HEK293 (cell line): Measurements from ENCODE around the gene PHKB.
"Not testable (repeated sequence)": the region's sequence is repeated elsewhere in the genome, so short reads cannot be mapped to it uniquely, and the experiment has no call there.

ENCODE experiments used
- CTCF ChIA-PET: fragments of 350-600 bp; formaldehyde crosslinking; extraction: SDS; loops from one replicate; lab custom pipeline; 2021; ENCODE audit warnings: antibody characterized with exemption; lab: Yijun Ruan, JAX
- POLR2A ChIA-PET: fragments of 300-600 bp; formaldehyde crosslinking; extraction: SDS; loops from one replicate; lab custom pipeline; 2020; ENCODE audit warnings: antibody characterized with exemption, inconsistent platforms; lab: Yijun Ruan, JAX
- H3K27ac ChIP-seq: fragments of 200-500 bp; sonication (Bioruptor generic); 2 replicates; pipeline ENCODE4 v1.5.1; 2014; ENCODE audit warnings: low read depth, low read length, control low read depth, inconsistent platforms; ENCODE audit errors: extremely low read depth
- H3K36me3 ChIP-seq, 2 experiments: fragments of 200-500 bp in 1 of 2; sonication (Bioruptor generic) in 1 of 2; 1 replicate in 1 of 2; 2 replicates in 1 of 2; pipeline ENCODE4 v1.5.1; 2014 to 2017; ENCODE audit warnings: inconsistent platforms in 2 of 2, low read length in 2 of 2; ENCODE audit not compliant: control insufficient read depth in 2 of 2, insufficient read depth in 1 of 2
- H3K4me1 ChIP-seq: fragments of 200-500 bp; sonication (Bioruptor generic); 2 replicates; pipeline ENCODE4 v1.5.1; 2014; ENCODE audit warnings: mild to moderate bottlenecking, low read length, inconsistent platforms; ENCODE audit not compliant: control insufficient read depth, insufficient read depth
- H3K4me3 ChIP-seq: 2 replicates; pipeline ENCODE4 v1.5.1; 2011; ENCODE audit warnings: low read depth, mild to moderate bottlenecking, control low read depth, low read length, moderate library complexity
- H3K9me3 ChIP-seq: fragments of 200-500 bp; sonication (Bioruptor generic); 2 replicates; pipeline ENCODE4 v1.5.1; 2014; ENCODE audit warnings: low read depth, low read length, inconsistent platforms; ENCODE audit not compliant: control insufficient read depth, insufficient read depth
- HIC1 ChIP-seq: fragments of 450-650 bp; formaldehyde crosslinking; IDR thresholded peaks from 2 replicates; pipeline ENCODE4 v1.5.1; 2016; ENCODE audit warnings: missing biosample characterization, missing genetic modification characterization
- PRDM1 ChIP-seq: fragments of 450-650 bp; formaldehyde crosslinking; IDR thresholded peaks from 2 replicates; pipeline ENCODE4; 2016; ENCODE audit warnings: missing biosample characterization, missing genetic modification characterization
- PRDM10 ChIP-seq: fragments of 450-650 bp; formaldehyde crosslinking; IDR thresholded peaks from 2 replicates; pipeline ENCODE4 v1.5.1; 2016; ENCODE audit warnings: missing biosample characterization, missing genetic modification characterization
- ZNF155 ChIP-seq: fragments of 450-650 bp; formaldehyde crosslinking; IDR thresholded peaks from 2 replicates; pipeline ENCODE4 v1.5.1; 2016; ENCODE audit warnings: missing biosample characterization, missing genetic modification characterization
- ZNF19 ChIP-seq: fragments of 450-650 bp; formaldehyde crosslinking; IDR thresholded peaks from 2 replicates; pipeline ENCODE4; 2016; ENCODE audit warnings: missing biosample characterization, missing genetic modification characterization, low read depth
- ZNF341 ChIP-seq: fragments of 450-650 bp; formaldehyde crosslinking; IDR thresholded peaks from 2 replicates; pipeline ENCODE4; 2016; ENCODE audit warnings: low read depth, missing biosample characterization, missing genetic modification characterization
- ZNF600 ChIP-seq: fragments of 450-650 bp; formaldehyde crosslinking; IDR thresholded peaks from 2 replicates; pipeline ENCODE4 v1.5.1; 2016; ENCODE audit warnings: missing biosample characterization, missing genetic modification characterization
- ZNF639 ChIP-seq: fragments of 450-650 bp; formaldehyde crosslinking; IDR thresholded peaks from 2 replicates; pipeline ENCODE4 v1.5.1; 2016; ENCODE audit warnings: missing biosample characterization, missing genetic modification characterization
- ZNF677 ChIP-seq: fragments of 450-650 bp; IDR thresholded peaks from 2 replicates; pipeline ENCODE4 v1.5.0; 2018; ENCODE audit warnings: missing biosample characterization, mild to moderate bottlenecking, missing genetic modification characterization, moderate library complexity
- TF ChIP-seq, protein P1 (sequence below): fragments of 450-650 bp; formaldehyde crosslinking; IDR thresholded peaks from 2 replicates; pipeline ENCODE4 v1.5.1; 2016; ENCODE audit warnings: missing biosample characterization, missing genetic modification characterization
- TF ChIP-seq, protein P2 (sequence below): fragments of 450-650 bp; formaldehyde crosslinking; conservative IDR thresholded peaks from 2 replicates; pipeline ENCODE4 v1.5.1; 2016; ENCODE audit warnings: low read depth, missing biosample characterization, missing genetic modification characterization

The PHKB gene

GRCh38 chr16:47473004-47473403, 11.9 kb downstream of the PHKB start:
- CTCF ChIA-PET, H3K27ac ChIP-seq: not testable (repeated sequence)
- TF ChIP-seq, protein P1, sequence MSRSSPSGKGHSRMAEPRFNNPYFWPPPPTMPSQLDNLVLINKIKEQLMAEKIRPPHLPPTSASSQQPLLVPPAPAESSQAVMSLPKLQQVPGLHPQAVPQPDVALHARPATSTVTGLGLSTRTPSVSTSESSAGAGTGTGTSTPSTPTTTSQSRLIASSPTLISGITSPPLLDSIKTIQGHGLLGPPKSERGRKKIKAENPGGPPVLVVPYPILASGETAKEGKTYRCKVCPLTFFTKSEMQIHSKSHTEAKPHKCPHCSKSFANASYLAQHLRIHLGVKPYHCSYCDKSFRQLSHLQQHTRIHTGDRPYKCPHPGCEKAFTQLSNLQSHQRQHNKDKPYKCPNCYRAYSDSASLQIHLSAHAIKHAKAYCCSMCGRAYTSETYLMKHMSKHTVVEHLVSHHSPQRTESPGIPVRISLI (tag by site-specific recombination): peak; percentile 87

GRCh38 chr16:47473792-47474191, 12.7 kb downstream of the PHKB start:
- H3K36me3 ChIP-seq: no peaks in the 10 kb centered on the region
- TF ChIP-seq PRDM1 (tag by site-specific recombination) (no peak), PRDM10 (tag by site-specific recombination) (no peak), ZNF155 (tag by site-specific recombination) (no peak), ZNF600 (no peak), ZNF19 (tag by site-specific recombination) (no peak), ZNF639 (tag by site-specific recombination) (no peak), ZNF677 (tag by site-specific recombination) (no peak), ZNF341 (tag by site-specific recombination) (no peak), HIC1 (tag by site-specific recombination) (no peak)
- TF ChIP-seq, protein P2, sequence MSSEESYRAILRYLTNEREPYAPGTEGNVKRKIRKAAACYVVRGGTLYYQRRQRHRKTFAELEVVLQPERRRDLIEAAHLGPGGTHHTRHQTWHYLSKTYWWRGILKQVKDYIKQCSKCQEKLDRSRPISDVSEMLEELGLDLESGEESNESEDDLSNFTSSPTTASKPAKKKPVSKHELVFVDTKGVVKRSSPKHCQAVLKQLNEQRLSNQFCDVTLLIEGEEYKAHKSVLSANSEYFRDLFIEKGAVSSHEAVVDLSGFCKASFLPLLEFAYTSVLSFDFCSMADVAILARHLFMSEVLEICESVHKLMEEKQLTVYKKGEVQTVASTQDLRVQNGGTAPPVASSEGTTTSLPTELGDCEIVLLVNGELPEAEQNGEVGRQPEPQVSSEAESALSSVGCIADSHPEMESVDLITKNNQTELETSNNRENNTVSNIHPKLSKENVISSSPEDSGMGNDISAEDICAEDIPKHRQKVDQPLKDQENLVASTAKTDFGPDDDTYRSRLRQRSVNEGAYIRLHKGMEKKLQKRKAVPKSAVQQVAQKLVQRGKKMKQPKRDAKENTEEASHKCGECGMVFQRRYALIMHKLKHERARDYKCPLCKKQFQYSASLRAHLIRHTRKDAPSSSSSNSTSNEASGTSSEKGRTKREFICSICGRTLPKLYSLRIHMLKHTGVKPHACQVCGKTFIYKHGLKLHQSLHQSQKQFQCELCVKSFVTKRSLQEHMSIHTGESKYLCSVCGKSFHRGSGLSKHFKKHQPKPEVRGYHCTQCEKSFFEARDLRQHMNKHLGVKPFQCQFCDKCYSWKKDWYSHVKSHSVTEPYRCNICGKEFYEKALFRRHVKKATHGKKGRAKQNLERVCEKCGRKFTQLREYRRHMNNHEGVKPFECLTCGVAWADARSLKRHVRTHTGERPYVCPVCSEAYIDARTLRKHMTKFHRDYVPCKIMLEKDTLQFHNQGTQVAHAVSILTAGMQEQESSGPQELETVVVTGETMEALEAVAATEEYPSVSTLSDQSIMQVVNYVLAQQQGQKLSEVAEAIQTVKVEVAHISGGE (tag by site-specific recombination): no peak
- CTCF ChIA-PET: interaction anchor here (0.6 to 1.0 kb wide), 3 partner anchors 13 to 682 kb away, joined by 3 to 4 read pairs (median 4); no protein-coding TSS in a partner anchor
- H3K9me3 ChIP-seq: no peaks in the 10 kb centered on the region
- no peak overlapping the region for H3K4me3 ChIP-seq
- POLR2A ChIA-PET: interaction anchor here (1.5 kb wide), 1 partner anchor 13 kb away, joined by 4 read pairs; the partner anchor contains the start of genes ITFG1 and PHKB
- no peak overlapping the region for H3K27ac ChIP-seq
- no peaks in the 10 kb centered on the region for H3K4me1 ChIP-seq

More at GRCh38 chr16:47473004-47473403, 11.9 kb downstream of the PHKB start:
- H3K9me3 ChIP-seq, H3K4me3 ChIP-seq, H3K4me1 ChIP-seq, H3K36me3 ChIP-seq, POLR2A ChIA-PET: not testable (repeated sequence)
